ENCODE measurements around the gene KIAA0319L.

Gene KIAA0319L

GRCh38 chr1:35558374-35559316 lies 1.4 kb upstream of the KIAA0319L start:
- in situ Hi-C loops (cut with MboI; ENCODE audit: low sequenced_read_pairs, unreplicated experiment) = no loop called here
- TF ChIP-seq, protein P1, sequence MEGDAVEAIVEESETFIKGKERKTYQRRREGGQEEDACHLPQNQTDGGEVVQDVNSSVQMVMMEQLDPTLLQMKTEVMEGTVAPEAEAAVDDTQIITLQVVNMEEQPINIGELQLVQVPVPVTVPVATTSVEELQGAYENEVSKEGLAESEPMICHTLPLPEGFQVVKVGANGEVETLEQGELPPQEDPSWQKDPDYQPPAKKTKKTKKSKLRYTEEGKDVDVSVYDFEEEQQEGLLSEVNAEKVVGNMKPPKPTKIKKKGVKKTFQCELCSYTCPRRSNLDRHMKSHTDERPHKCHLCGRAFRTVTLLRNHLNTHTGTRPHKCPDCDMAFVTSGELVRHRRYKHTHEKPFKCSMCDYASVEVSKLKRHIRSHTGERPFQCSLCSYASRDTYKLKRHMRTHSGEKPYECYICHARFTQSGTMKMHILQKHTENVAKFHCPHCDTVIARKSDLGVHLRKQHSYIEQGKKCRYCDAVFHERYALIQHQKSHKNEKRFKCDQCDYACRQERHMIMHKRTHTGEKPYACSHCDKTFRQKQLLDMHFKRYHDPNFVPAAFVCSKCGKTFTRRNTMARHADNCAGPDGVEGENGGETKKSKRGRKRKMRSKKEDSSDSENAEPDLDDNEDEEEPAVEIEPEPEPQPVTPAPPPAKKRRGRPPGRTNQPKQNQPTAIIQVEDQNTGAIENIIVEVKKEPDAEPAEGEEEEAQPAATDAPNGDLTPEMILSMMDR (IDR thresholded peaks at IDR 0.05; ENCODE audit: borderline replicate concordance, control extremely low read depth, extremely low read depth, insufficient read depth, missing control alignments) = no peak
- peak; percentile 34 for DNase-seq (ENCODE audit: low spot score)

- in situ Hi-C loops (cut with MboI; ENCODE audit: low sequenced_read_pairs, unreplicated experiment) = no loop called here
- TF ChIP-seq, protein P1 (IDR thresholded peaks at IDR 0.05; ENCODE audit: borderline replicate concordance, control extremely low read depth, extremely low read depth, insufficient read depth, missing control alignments) = no peak
These were observed 589 bp upstream of the KIAA0319L start, which contains the start of gene NCDN for GRCh38 chr1:35557611-35558373. Gene NCDN (plus strand): TSS chr1:35557799. CDS start chr1:35558191, 392 bp downstream.

GRCh38 chr1:35556484-35557117 lies 602 bp downstream of the KIAA0319L start:
- no peak for DNase-seq (ENCODE audit: low spot score)
- TF ChIP-seq, protein P1 (IDR thresholded peaks at IDR 0.05; ENCODE audit: borderline replicate concordance, control extremely low read depth, extremely low read depth, insufficient read depth, missing control alignments) = peak; percentile 8
- in situ Hi-C loops (cut with MboI; ENCODE audit: low sequenced_read_pairs, unreplicated experiment) = no loop called here

More at GRCh38 chr1:35557611-35558373, 589 bp upstream of the KIAA0319L start, which contains the start of gene NCDN:
- peak; percentile 97 for DNase-seq (ENCODE audit: low spot score)

- in situ Hi-C loops (cut with MboI; ENCODE audit: low sequenced_read_pairs, unreplicated experiment) = no loop called here
- DNase-seq (ENCODE audit: low spot score) = no peak
- TF ChIP-seq, protein P1 (IDR thresholded peaks at IDR 0.05; ENCODE audit: borderline replicate concordance, control extremely low read depth, extremely low read depth, insufficient read depth, missing control alignments) = no peak
These were observed 1.4 kb downstream of the KIAA0319L start for GRCh38 chr1:35555601-35556477.

DNA sequence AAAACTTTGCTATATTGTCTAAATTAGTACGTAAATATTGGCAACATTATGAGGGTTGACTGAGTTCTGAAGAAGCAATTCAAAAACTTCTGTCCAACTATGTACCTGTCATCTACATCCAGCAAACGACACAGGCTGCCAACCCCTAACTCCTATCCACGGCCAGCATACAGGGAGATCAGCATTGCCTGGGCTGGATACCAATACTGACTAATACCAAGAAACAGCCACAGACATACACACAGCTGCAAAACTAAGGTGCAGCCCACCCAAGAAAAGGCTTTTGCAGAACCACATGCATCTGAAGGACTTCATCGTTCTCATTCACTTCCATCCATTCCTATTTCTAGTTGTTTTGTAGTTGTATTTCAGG lies 2.0 kb downstream of the KIAA0319L start:
- no peak for DNase-seq (ENCODE audit: low spot score)
- in situ Hi-C loops (cut with MboI; ENCODE audit: low sequenced_read_pairs, unreplicated experiment) = no loop called here
- TF ChIP-seq, protein P1 (IDR thresholded peaks at IDR 0.05; ENCODE audit: borderline replicate concordance, control extremely low read depth, extremely low read depth, insufficient read depth, missing control alignments) = no peak

Measured in GM13976 (cell line).